HepG2 (cell line): ENCODE data around the gene CRTC2. TPM values are rescaled to one million over a fixed set of nuclear protein-coding genes. Genes with fewer than 3 reads are reported as not detected.

ENCODE experiments used
- CERS6 ChIP-seq: sonication (generic); formaldehyde crosslinking; IDR thresholded peaks from 2 replicates; pipeline ENCODE4 v1.5.0; 2020; ENCODE audit warnings: missing genetic modification reagents
- CREB3 ChIP-seq: sonication (generic); formaldehyde crosslinking; IDR thresholded peaks from 2 replicates; pipeline ENCODE4 v1.5.0; 2020; ENCODE audit warnings: missing genetic modification reagents
- ERF ChIP-seq: IDR thresholded peaks from 2 replicates; pipeline ENCODE4 v1.6.1; 2018; ENCODE audit warnings: missing biosample characterization, missing genetic modification reagents
- FOXM1 ChIP-seq: sonication (generic); formaldehyde crosslinking; IDR thresholded peaks from 2 replicates; pipeline ENCODE4 v1.5.0; 2020; ENCODE audit warnings: missing genetic modification reagents
- HOXA9 ChIP-seq: sonication (generic); formaldehyde crosslinking; IDR thresholded peaks from 2 replicates; pipeline ENCODE4 v1.8.1; 2022; ENCODE audit warnings: missing genetic modification reagents, mild to moderate bottlenecking, moderate library complexity, borderline replicate concordance
- HOXD1 ChIP-seq: sonication (generic); formaldehyde crosslinking; IDR thresholded peaks from 2 replicates; pipeline ENCODE4 v1.5.0; 2020; ENCODE audit warnings: missing genetic modification reagents
- JUND ChIP-seq: sonication (generic); formaldehyde crosslinking; IDR thresholded peaks from 2 replicates; pipeline ENCODE4 v1.8.0; 2022; ENCODE audit warnings: mild to moderate bottlenecking, missing genetic modification reagents
- SALL2 ChIP-seq: sonication (generic); formaldehyde crosslinking; IDR thresholded peaks from 2 replicates; pipeline ENCODE4 v1.8.1; 2023; ENCODE audit warnings: mild to moderate bottlenecking, missing genetic modification reagents, inconsistent platforms
- SMAD9 ChIP-seq: sonication (generic); formaldehyde crosslinking; IDR thresholded peaks from 2 replicates; pipeline ENCODE4 v1.5.1; 2020; ENCODE audit warnings: mild to moderate bottlenecking, missing genetic modification reagents
- SP2 ChIP-seq: sonication (generic); formaldehyde crosslinking; IDR thresholded peaks from 2 replicates; pipeline ENCODE4 v1.5.1; 2020; ENCODE audit warnings: mild to moderate bottlenecking, missing genetic modification reagents
- TCF7 ChIP-seq: sonication (generic); IDR thresholded peaks from 2 replicates; pipeline ENCODE4 v1.6.1; 2016; ENCODE audit warnings: antibody characterized with exemption, low read depth
- ZFP90 ChIP-seq: sonication (generic); formaldehyde crosslinking; IDR thresholded peaks from 2 replicates; pipeline ENCODE4 v1.8.0; 2022; ENCODE audit warnings: missing genetic modification reagents, mild to moderate bottlenecking, inconsistent platforms, borderline replicate concordance
- ZNF44 ChIP-seq: sonication (generic); formaldehyde crosslinking; IDR thresholded peaks from 2 replicates; pipeline ENCODE4 v1.5.1; 2020; ENCODE audit warnings: mild to moderate bottlenecking, missing genetic modification reagents
- ZNF546 ChIP-seq: sonication (generic); formaldehyde crosslinking; conservative IDR thresholded peaks from 2 replicates; pipeline ENCODE4 v1.8.1; 2023; ENCODE audit warnings: mild to moderate bottlenecking, missing genetic modification reagents
- ZNF597 ChIP-seq: sonication (generic); formaldehyde crosslinking; IDR thresholded peaks from 2 replicates; pipeline ENCODE4 v1.5.0; 2020; ENCODE audit warnings: missing genetic modification reagents
- ZNF674 ChIP-seq: sonication (generic); formaldehyde crosslinking; IDR thresholded peaks from 2 replicates; pipeline ENCODE4 v1.5.0; 2020; ENCODE audit warnings: low read depth, mild to moderate bottlenecking, missing genetic modification reagents
- ZNF740 ChIP-seq: sonication (generic); formaldehyde crosslinking; IDR thresholded peaks from 2 replicates; pipeline ENCODE4 v1.4.0; 2020; ENCODE audit warnings: missing genetic modification reagents
- ZSCAN29 ChIP-seq: sonication (generic); formaldehyde crosslinking; conservative IDR thresholded peaks from 2 replicates; pipeline ENCODE4 v1.4.0; 2020; ENCODE audit warnings: mild to moderate bottlenecking, missing genetic modification reagents
- polyA plus RNA-seq, 8 experiments: library from polyadenylated mRNA; depleted of rRNA in 3 of 8; stranded (reverse) in 7 of 8; unstranded in 1 of 8; fragments of >200 nt; fragmentation: Illumina TruSeq in 4 of 8; extraction: Trizol in 4 of 8; gene quantifications; 2 replicates each; pipeline versions ENCODE4 v1.2.1 to v1.2.3, GENCODE V29; 2011 to 2016; ENCODE audit warnings: low read depth in 4 of 8, missing spikeins in 1 of 8, mixed read lengths in 1 of 8; ENCODE audit not compliant: insufficient read depth in 1 of 8
- total RNA-seq, 5 experiments: library from RNA; depleted of rRNA; stranded (reverse); fragments of >200 nt; fragmentation: Illumina TruSeq; extraction: Trizol; gene quantifications; 2 replicates each; pipeline ENCODE4 v1.2.3, GENCODE V29; 2016; ENCODE audit warnings: low read depth in 1 of 5
- TF ChIP-seq, protein P1 (sequence below): sonication (generic); formaldehyde crosslinking; IDR thresholded peaks from 2 replicates; pipeline ENCODE4 v1.4.0; 2020; ENCODE audit warnings: missing genetic modification reagents, borderline replicate concordance
- TF ChIP-seq, protein P2 (sequence below): sonication (generic); formaldehyde crosslinking; IDR thresholded peaks from 2 replicates; pipeline ENCODE4 v1.5.0; 2020; ENCODE audit warnings: missing genetic modification reagents, mild to moderate bottlenecking, borderline replicate concordance
- TF ChIP-seq, protein P3 (sequence below): sonication (generic); formaldehyde crosslinking; IDR thresholded peaks from 2 replicates; pipeline ENCODE4 v1.4.0; 2020; ENCODE audit warnings: low read depth, mild to moderate bottlenecking, missing genetic modification reagents

Gene CRTC2
- total and polyA plus RNA-seq, 2 of the 13 experiments (the other 11 are each of a cell fraction or from before 2014, with no cell fraction given): 6.1 to 26.7 TPM

- TF ChIP-seq, protein P1, sequence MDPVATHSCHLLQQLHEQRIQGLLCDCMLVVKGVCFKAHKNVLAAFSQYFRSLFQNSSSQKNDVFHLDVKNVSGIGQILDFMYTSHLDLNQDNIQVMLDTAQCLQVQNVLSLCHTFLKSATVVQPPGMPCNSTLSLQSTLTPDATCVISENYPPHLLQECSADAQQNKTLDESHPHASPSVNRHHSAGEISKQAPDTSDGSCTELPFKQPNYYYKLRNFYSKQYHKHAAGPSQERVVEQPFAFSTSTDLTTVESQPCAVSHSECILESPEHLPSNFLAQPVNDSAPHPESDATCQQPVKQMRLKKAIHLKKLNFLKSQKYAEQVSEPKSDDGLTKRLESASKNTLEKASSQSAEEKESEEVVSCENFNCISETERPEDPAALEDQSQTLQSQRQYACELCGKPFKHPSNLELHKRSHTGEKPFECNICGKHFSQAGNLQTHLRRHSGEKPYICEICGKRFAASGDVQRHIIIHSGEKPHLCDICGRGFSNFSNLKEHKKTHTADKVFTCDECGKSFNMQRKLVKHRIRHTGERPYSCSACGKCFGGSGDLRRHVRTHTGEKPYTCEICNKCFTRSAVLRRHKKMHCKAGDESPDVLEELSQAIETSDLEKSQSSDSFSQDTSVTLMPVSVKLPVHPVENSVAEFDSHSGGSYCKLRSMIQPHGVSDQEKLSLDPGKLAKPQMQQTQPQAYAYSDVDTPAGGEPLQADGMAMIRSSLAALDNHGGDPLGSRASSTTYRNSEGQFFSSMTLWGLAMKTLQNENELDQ (CRISPR knock-in tag): peak; percentile 88; the same call in 1 of the 2 replicates
- no peak for TF ChIP-seq ZNF597 (CRISPR knock-in tag)
- TF ChIP-seq SALL2 (CRISPR knock-in tag): peak; percentile 87
- TF ChIP-seq FOXM1 (CRISPR knock-in tag): no peak
- peak; percentile 63; the same call in 1 of the 2 replicates for TF ChIP-seq ZFP90 (CRISPR knock-in tag)
- TF ChIP-seq ERF (CRISPR knock-in tag): peak; percentile 94
- no peak for TF ChIP-seq ZNF740 (CRISPR knock-in tag)
- TF ChIP-seq ZNF546 (CRISPR knock-in tag): no peak; the same call in 1 of the 2 replicates
- TF ChIP-seq TCF7: peak; percentile 98
- no peak for TF ChIP-seq ZNF674 (CRISPR knock-in tag)
- no peak for TF ChIP-seq HOXA9 (CRISPR knock-in tag)
- TF ChIP-seq HOXD1 (CRISPR knock-in tag): no peak
- 0 out of 2 replicates have a peak, but pooled peaks have one; percentile 60 for TF ChIP-seq JUND (CRISPR knock-in tag)
- TF ChIP-seq SP2 (CRISPR knock-in tag): no peak; the same call in 1 of the 2 replicates
- TF ChIP-seq, protein P2, sequence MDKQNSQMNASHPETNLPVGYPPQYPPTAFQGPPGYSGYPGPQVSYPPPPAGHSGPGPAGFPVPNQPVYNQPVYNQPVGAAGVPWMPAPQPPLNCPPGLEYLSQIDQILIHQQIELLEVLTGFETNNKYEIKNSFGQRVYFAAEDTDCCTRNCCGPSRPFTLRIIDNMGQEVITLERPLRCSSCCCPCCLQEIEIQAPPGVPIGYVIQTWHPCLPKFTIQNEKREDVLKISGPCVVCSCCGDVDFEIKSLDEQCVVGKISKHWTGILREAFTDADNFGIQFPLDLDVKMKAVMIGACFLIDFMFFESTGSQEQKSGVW (CRISPR knock-in tag): no peak
- TF ChIP-seq CERS6: no peak
- TF ChIP-seq, protein P3, sequence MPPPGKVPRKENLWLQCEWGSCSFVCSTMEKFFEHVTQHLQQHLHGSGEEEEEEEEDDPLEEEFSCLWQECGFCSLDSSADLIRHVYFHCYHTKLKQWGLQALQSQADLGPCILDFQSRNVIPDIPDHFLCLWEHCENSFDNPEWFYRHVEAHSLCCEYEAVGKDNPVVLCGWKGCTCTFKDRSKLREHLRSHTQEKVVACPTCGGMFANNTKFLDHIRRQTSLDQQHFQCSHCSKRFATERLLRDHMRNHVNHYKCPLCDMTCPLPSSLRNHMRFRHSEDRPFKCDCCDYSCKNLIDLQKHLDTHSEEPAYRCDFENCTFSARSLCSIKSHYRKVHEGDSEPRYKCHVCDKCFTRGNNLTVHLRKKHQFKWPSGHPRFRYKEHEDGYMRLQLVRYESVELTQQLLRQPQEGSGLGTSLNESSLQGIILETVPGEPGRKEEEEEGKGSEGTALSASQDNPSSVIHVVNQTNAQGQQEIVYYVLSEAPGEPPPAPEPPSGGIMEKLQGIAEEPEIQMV (CRISPR knock-in tag): peak; percentile 78; the same call in 1 of the 2 replicates
- no peak for TF ChIP-seq SMAD9
- TF ChIP-seq CREB3 (CRISPR knock-in tag): no peak
- TF ChIP-seq ZSCAN29: peak; percentile 98
- TF ChIP-seq ZNF44 (CRISPR knock-in tag): peak; percentile 38; the same call in 1 of the 2 replicates
Measured at GRCh38 chr1:153990468-153991150, 32.2 kb upstream of the CRTC2 start, which contains the start of gene RPS27 (continued).
